ENCODE results near the gene DGKE.

DNA sequence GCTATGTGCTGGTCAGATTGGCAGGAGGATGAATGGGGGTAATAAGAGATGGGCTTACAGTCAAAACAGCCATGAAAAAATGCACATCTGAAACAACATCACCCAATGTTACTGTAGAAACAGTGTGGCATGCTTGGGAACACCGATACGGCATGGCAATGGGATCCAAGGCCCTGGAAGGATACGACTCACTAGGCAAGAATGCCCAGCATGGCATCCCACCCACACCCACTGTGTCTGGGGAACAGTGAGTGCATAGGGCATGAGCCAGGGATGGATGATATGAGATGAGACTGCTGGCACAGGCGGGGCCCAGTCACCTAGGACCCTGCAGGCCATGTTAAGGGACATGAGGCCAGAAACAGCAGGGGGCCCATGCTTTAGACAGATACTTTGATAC lies 68.4 kb downstream of the DGKE start:
- TF ChIP-seq, protein P1, sequence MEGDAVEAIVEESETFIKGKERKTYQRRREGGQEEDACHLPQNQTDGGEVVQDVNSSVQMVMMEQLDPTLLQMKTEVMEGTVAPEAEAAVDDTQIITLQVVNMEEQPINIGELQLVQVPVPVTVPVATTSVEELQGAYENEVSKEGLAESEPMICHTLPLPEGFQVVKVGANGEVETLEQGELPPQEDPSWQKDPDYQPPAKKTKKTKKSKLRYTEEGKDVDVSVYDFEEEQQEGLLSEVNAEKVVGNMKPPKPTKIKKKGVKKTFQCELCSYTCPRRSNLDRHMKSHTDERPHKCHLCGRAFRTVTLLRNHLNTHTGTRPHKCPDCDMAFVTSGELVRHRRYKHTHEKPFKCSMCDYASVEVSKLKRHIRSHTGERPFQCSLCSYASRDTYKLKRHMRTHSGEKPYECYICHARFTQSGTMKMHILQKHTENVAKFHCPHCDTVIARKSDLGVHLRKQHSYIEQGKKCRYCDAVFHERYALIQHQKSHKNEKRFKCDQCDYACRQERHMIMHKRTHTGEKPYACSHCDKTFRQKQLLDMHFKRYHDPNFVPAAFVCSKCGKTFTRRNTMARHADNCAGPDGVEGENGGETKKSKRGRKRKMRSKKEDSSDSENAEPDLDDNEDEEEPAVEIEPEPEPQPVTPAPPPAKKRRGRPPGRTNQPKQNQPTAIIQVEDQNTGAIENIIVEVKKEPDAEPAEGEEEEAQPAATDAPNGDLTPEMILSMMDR (IDR thresholded peaks at IDR 0.05; ENCODE audit: poor library complexity, severe bottlenecking) = no peak
- no peak for TF ChIP-seq RAD21 (conservative IDR thresholded peaks at IDR 0.05)
- TF ChIP-seq POLR2AphosphoS5 (IDR thresholded peaks at IDR 0.05) = no peak
- TF ChIP-seq SMC3 (conservative IDR thresholded peaks at IDR 0.05; ENCODE audit: poor library complexity) = no peak
- TF ChIP-seq, protein P2, sequence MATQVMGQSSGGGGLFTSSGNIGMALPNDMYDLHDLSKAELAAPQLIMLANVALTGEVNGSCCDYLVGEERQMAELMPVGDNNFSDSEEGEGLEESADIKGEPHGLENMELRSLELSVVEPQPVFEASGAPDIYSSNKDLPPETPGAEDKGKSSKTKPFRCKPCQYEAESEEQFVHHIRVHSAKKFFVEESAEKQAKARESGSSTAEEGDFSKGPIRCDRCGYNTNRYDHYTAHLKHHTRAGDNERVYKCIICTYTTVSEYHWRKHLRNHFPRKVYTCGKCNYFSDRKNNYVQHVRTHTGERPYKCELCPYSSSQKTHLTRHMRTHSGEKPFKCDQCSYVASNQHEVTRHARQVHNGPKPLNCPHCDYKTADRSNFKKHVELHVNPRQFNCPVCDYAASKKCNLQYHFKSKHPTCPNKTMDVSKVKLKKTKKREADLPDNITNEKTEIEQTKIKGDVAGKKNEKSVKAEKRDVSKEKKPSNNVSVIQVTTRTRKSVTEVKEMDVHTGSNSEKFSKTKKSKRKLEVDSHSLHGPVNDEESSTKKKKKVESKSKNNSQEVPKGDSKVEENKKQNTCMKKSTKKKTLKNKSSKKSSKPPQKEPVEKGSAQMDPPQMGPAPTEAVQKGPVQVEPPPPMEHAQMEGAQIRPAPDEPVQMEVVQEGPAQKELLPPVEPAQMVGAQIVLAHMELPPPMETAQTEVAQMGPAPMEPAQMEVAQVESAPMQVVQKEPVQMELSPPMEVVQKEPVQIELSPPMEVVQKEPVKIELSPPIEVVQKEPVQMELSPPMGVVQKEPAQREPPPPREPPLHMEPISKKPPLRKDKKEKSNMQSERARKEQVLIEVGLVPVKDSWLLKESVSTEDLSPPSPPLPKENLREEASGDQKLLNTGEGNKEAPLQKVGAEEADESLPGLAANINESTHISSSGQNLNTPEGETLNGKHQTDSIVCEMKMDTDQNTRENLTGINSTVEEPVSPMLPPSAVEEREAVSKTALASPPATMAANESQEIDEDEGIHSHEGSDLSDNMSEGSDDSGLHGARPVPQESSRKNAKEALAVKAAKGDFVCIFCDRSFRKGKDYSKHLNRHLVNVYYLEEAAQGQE (IDR thresholded peaks at IDR 0.05; ENCODE audit: borderline replicate concordance) = no peak
- TF ChIP-seq EZH2 (IDR thresholded peaks at IDR 0.05; ENCODE audit: borderline replicate concordance, insufficient read depth, low read length, poor library complexity, severe bottlenecking) = no peak

Data from neural cell (in vitro differentiated cells).